ENCODE data around the gene PSORS1C1.
"Not testable (repeated sequence)": the region's sequence is repeated elsewhere in the genome, so short reads cannot be mapped to it uniquely, and the experiment has no call there.

DNA sequence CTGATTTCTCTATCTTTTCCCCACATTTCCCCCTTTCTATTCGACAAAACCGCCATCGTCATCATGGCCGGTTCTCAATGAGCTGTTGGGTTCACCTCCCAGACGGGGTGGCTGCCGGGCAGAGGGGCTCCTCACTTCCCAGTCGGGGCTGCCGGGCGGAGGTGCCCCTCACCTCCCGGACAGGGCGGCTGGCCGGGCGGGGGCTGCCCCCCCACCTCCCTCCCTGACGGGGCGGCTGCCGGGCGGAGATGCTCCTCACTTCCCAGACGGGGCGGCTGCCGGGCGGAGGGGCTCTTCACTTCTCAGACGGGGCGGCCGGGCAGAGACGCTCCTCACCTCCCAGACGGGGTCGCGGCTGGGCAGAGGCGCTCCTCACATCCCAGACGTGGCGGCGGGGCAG lies 47.6 kb upstream of the PSORS1C1 start:
- not testable (repeated sequence) for TF ChIP-seq POLR2A (IDR thresholded peaks at IDR 0.05)
- TF ChIP-seq, protein P1, sequence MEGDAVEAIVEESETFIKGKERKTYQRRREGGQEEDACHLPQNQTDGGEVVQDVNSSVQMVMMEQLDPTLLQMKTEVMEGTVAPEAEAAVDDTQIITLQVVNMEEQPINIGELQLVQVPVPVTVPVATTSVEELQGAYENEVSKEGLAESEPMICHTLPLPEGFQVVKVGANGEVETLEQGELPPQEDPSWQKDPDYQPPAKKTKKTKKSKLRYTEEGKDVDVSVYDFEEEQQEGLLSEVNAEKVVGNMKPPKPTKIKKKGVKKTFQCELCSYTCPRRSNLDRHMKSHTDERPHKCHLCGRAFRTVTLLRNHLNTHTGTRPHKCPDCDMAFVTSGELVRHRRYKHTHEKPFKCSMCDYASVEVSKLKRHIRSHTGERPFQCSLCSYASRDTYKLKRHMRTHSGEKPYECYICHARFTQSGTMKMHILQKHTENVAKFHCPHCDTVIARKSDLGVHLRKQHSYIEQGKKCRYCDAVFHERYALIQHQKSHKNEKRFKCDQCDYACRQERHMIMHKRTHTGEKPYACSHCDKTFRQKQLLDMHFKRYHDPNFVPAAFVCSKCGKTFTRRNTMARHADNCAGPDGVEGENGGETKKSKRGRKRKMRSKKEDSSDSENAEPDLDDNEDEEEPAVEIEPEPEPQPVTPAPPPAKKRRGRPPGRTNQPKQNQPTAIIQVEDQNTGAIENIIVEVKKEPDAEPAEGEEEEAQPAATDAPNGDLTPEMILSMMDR (IDR thresholded peaks at IDR 0.05 in 4 of 5, conservative IDR thresholded peaks at IDR 0.05 in 1 of 5), result not testable (repeated sequence)

All from gastrocnemius medialis (tissue), 4 donors.